ENCODE measurements around the gene PHKA1.
"Not testable (repeated sequence)": the region's sequence is repeated elsewhere in the genome, so short reads cannot be mapped to it uniquely, and the experiment has no call there.

The PHKA1 gene

DNA sequence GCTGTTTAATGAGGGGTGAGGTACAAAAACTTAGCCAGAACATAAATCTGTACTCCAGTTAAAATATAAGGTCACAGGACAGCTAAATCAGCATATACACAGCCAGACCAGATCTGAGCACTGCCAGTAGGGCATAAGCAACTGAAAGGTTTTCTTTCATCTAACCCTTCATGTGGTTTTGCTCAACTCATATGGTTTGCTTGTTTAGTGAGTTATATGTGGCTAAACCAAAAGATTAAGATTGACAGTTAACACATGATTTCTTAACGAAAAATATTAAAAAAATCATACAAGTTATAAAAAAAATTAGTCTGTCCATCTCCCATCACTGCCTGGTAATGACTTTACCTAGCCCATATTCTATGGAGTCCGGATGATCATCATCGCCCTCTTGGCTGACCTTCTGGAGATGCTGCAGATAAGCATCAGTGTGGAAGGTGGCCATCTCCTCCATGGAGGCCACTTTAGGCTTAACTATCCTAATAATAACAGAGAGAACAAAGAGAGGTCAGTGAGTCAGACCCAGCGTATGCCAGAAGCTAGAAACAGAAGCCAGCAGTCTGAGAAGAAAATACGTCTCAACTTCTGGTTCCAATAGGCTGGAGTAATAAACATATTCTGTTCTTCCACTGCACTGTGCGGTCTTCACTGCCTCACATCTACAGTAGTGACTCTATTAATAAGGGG is 145.6 kb downstream of the PHKA1 start:
- DNase-seq, result no peak

- DNase-seq, result no peak
These were observed 147.7 kb downstream of the PHKA1 start for GRCh38 chrX:72566448-72566847.

- not testable (repeated sequence) for DNase-seq
These were observed 154.5 kb downstream of the PHKA1 start for GRCh38 chrX:72559655-72560054.

DNA sequence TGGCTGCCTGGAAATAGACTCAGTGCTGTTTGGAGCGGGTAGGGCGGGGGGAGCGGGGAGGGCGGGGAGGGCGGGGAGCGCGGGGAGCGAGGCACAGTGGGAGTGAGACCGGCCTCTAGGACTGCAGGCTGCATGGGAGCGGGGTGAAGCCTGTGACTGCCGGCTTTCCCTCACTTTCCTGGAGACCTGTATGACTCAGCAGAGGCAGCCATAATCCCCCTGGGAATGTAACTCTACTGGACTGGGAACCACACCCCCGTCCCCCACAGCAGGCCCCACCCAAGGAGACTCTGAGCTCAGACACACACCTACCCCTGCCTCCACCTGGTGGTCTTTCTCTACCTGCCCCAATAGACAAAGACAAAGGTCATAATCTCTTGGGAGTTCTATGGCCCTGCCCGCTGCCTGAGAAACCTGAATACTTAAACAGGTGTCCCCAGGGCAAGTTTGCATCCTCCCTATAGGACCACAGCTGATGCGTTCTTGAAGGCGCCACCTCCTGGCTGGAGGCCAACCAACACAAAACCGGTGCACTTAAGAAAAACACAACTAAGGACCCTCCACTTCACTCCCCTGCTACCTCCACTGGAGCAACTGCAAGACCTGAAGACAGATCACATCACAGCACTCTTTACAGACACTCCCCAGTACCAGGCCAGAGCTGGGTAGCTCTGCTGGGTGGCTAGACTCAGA is 159.5 kb downstream of the PHKA1 start:
- DNase-seq, result no peak

- DNase-seq, result not testable (repeated sequence)
These were observed 161.7 kb downstream of the PHKA1 start for GRCh38 chrX:72552443-72552842.

DNA sequence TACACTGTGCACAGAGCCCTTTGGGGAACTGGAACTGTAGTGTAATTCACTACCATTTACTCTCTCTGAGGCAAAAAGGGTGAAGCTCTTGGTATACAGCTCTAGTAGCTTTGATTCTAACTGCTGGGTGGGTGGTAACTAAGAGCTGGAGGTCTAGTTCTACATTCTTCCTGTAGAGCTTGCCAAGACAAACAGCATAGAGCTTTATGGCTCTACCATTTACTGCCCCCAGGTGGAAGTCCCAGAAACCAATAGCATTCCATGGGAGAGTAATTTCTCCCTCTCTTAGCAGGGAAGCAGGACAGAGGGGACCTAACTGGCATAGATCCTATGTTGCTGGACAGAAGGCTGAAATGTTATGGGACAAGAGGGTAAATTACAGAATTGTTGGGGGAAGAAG is 168.1 kb downstream of the PHKA1 start:
- DNase-seq, result peak; percentile 2

GRCh38 chrX:72540318-72540717 is 173.8 kb downstream of the PHKA1 start:
- DNase-seq, result peak; percentile 3

DNA sequence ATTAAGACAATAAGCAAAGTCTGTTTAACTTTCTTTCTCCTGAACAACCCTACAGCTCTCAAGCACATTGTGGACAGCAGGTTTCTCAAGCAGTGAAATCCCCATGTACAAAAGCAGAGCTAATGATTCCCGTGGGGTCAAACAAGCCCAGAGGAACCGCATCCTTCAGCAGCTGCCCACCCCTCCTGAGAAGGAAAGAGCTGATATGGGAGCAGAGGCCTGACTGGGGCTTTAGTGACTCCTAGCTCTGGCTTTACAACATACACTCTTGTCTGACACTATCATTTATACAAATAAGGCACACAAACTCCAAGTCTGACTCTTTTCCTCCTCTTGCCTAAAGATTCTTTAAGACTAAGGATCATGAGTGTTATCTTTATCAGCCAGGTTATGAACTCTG is 174.3 kb downstream of the PHKA1 start:
- DNase-seq, result no peak

GRCh38 chrX:72536542-72536941 is 177.6 kb downstream of the PHKA1 start:
- DNase-seq, result no peak

GRCh38 chrX:72532366-72532765 is 181.7 kb downstream of the PHKA1 start:
- DNase-seq, result no peak
